HG03280 (cell line): ENCODE results near the gene FGF1.

Experiments
- ATAC-seq: cut with Tn5 transposase; IDR thresholded peaks from one replicate; pipeline ENCODE4 v1.9.1; 2021; ENCODE audit warnings: mild to moderate bottlenecking, moderate library complexity; ENCODE audit not compliant: unreplicated experiment

The FGF1 gene

GRCh38 chr5:142587354-142587965 lies 98.4 kb downstream of the FGF1 start:
- ATAC-seq = no peak

- ATAC-seq = no peak
These were observed 99.3 kb downstream of the FGF1 start for GRCh38 chr5:142586552-142586951.

- ATAC-seq = no peak
These were observed 100.4 kb downstream of the FGF1 start for GRCh38 chr5:142585451-142585850.

- ATAC-seq = no peak
These were observed 101.0 kb downstream of the FGF1 start for GRCh38 chr5:142584891-142585290.

GRCh38 chr5:142578161-142578830 lies 107.6 kb downstream of the FGF1 start:
- ATAC-seq = no peak

GRCh38 chr5:142576804-142577203 lies 109.1 kb downstream of the FGF1 start:
- ATAC-seq = no peak

- ATAC-seq = no peak
These were observed 109.6 kb downstream of the FGF1 start for GRCh38 chr5:142576303-142576702.

- no peak for ATAC-seq
These were observed 113.9 kb downstream of the FGF1 start for GRCh38 chr5:142572006-142572405.

- ATAC-seq = no peak
These were observed 114.5 kb downstream of the FGF1 start for GRCh38 chr5:142571371-142571770.

- no peak for ATAC-seq
These were observed 116.0 kb downstream of the FGF1 start for GRCh38 chr5:142569905-142570304.

GRCh38 chr5:142568996-142569335 lies 116.9 kb downstream of the FGF1 start:
- ATAC-seq = no peak

GRCh38 chr5:142568283-142568995 lies 117.5 kb downstream of the FGF1 start:
- ATAC-seq = no peak

- ATAC-seq = no peak
These were observed 124.3 kb downstream of the FGF1 start for GRCh38 chr5:142561486-142562097.

- ATAC-seq = no peak
These were observed 124.9 kb downstream of the FGF1 start for GRCh38 chr5:142561029-142561428.

- ATAC-seq = no peak
These were observed 133.8 kb downstream of the FGF1 start for GRCh38 chr5:142552107-142552506.

GRCh38 chr5:142551338-142552067 lies 134.4 kb downstream of the FGF1 start:
- no peak for ATAC-seq

GRCh38 chr5:142550471-142550870 lies 135.4 kb downstream of the FGF1 start:
- ATAC-seq = no peak

GRCh38 chr5:142549834-142550233 lies 136.1 kb downstream of the FGF1 start:
- no peak for ATAC-seq

GRCh38 chr5:142548739-142549275 lies 137.1 kb downstream of the FGF1 start:
- no peak for ATAC-seq

- ATAC-seq = no peak
These were observed 138.2 kb downstream of the FGF1 start for GRCh38 chr5:142547445-142548380.
